HEK293 (cell line): Measurements from ENCODE around the gene RNF4.

Experiments
- CTCF ChIA-PET: fragments of 350-600 bp; formaldehyde crosslinking; extraction: SDS; loops from one replicate; lab custom pipeline; 2021; ENCODE audit warnings: antibody characterized with exemption; lab: Yijun Ruan, JAX
- POLR2A ChIA-PET: fragments of 300-600 bp; formaldehyde crosslinking; extraction: SDS; loops from one replicate; lab custom pipeline; 2020; ENCODE audit warnings: antibody characterized with exemption, inconsistent platforms; lab: Yijun Ruan, JAX
- H3K27ac ChIP-seq: fragments of 200-500 bp; sonication (Bioruptor generic); 2 replicates; pipeline ENCODE4 v1.5.1; 2014; ENCODE audit warnings: low read depth, low read length, control low read depth, inconsistent platforms; ENCODE audit errors: extremely low read depth
- H3K36me3 ChIP-seq, 2 experiments: fragments of 200-500 bp in 1 of 2; sonication (Bioruptor generic) in 1 of 2; 1 replicate in 1 of 2; 2 replicates in 1 of 2; pipeline ENCODE4 v1.5.1; 2014 to 2017; ENCODE audit warnings: inconsistent platforms in 2 of 2, low read length in 2 of 2; ENCODE audit not compliant: control insufficient read depth in 2 of 2, insufficient read depth in 1 of 2
- H3K4me1 ChIP-seq: fragments of 200-500 bp; sonication (Bioruptor generic); 2 replicates; pipeline ENCODE4 v1.5.1; 2014; ENCODE audit warnings: mild to moderate bottlenecking, low read length, inconsistent platforms; ENCODE audit not compliant: control insufficient read depth, insufficient read depth
- H3K4me3 ChIP-seq: 2 replicates; pipeline ENCODE4 v1.5.1; 2011; ENCODE audit warnings: low read depth, mild to moderate bottlenecking, control low read depth, low read length, moderate library complexity
- H3K9me3 ChIP-seq: fragments of 200-500 bp; sonication (Bioruptor generic); 2 replicates; pipeline ENCODE4 v1.5.1; 2014; ENCODE audit warnings: low read depth, low read length, inconsistent platforms; ENCODE audit not compliant: control insufficient read depth, insufficient read depth
- BCL6B ChIP-seq: fragments of 450-650 bp; formaldehyde crosslinking; IDR thresholded peaks from 2 replicates; pipeline ENCODE4 v1.5.1; 2017; ENCODE audit warnings: missing biosample characterization, missing genetic modification characterization
- HIC1 ChIP-seq: fragments of 450-650 bp; formaldehyde crosslinking; IDR thresholded peaks from 2 replicates; pipeline ENCODE4 v1.5.1; 2016; ENCODE audit warnings: missing biosample characterization, missing genetic modification characterization
- KLF7 ChIP-seq: fragments of 450-650 bp; formaldehyde crosslinking; IDR thresholded peaks from 2 replicates; pipeline ENCODE4 v1.5.1; 2016; ENCODE audit warnings: missing biosample characterization, missing genetic modification characterization, borderline replicate concordance
- MYNN ChIP-seq: fragments of 450-650 bp; formaldehyde crosslinking; IDR thresholded peaks from 2 replicates; pipeline ENCODE4 v1.5.1; 2016; ENCODE audit warnings: missing biosample characterization, missing genetic modification characterization, borderline replicate concordance
- WT1 ChIP-seq: fragments of 450-650 bp; formaldehyde crosslinking; IDR thresholded peaks from 2 replicates; pipeline ENCODE4 v1.5.1; 2016; ENCODE audit warnings: missing biosample characterization, missing genetic modification characterization
- ZBTB48 ChIP-seq: fragments of 450-650 bp; formaldehyde crosslinking; IDR thresholded peaks from 2 replicates; pipeline ENCODE4 v1.5.1; 2016; ENCODE audit warnings: missing biosample characterization, missing genetic modification characterization
- ZBTB8A ChIP-seq: fragments of 450-650 bp; formaldehyde crosslinking; IDR thresholded peaks from 2 replicates; pipeline ENCODE4 v1.5.1; 2016; ENCODE audit warnings: missing biosample characterization, missing genetic modification characterization
- ZNF10 ChIP-seq: fragments of 450-650 bp; formaldehyde crosslinking; IDR thresholded peaks from 2 replicates; pipeline ENCODE4 v1.5.1; 2017; ENCODE audit warnings: missing biosample characterization, missing genetic modification characterization
- ZNF121 ChIP-seq: fragments of 450-650 bp; formaldehyde crosslinking; IDR thresholded peaks from 2 replicates; pipeline ENCODE4 v1.5.1; 2016; ENCODE audit warnings: missing biosample characterization, missing genetic modification characterization
- ZNF155 ChIP-seq: fragments of 450-650 bp; formaldehyde crosslinking; IDR thresholded peaks from 2 replicates; pipeline ENCODE4 v1.5.1; 2016; ENCODE audit warnings: missing biosample characterization, missing genetic modification characterization
- ZNF211 ChIP-seq: fragments of 450-650 bp; formaldehyde crosslinking; IDR thresholded peaks from 2 replicates; pipeline ENCODE4 v1.5.1; 2016; ENCODE audit warnings: low read depth, missing biosample characterization, missing genetic modification characterization
- ZNF23 ChIP-seq: fragments of 450-650 bp; formaldehyde crosslinking; IDR thresholded peaks from 2 replicates; pipeline ENCODE4 v1.5.1; 2016; ENCODE audit warnings: missing biosample characterization, missing genetic modification characterization, borderline replicate concordance
- ZNF404 ChIP-seq: fragments of 450-650 bp; formaldehyde crosslinking; IDR thresholded peaks from 2 replicates; pipeline ENCODE4 v1.5.1; 2017; ENCODE audit warnings: missing biosample characterization, missing genetic modification characterization
- ZNF473 ChIP-seq: fragments of 450-650 bp; formaldehyde crosslinking; IDR thresholded peaks from 2 replicates; pipeline ENCODE4 v1.5.1; 2017; ENCODE audit warnings: missing biosample characterization, missing genetic modification characterization
- ZNF48 ChIP-seq: fragments of 450-650 bp; formaldehyde crosslinking; IDR thresholded peaks from 2 replicates; pipeline ENCODE4 v1.5.1; 2016; ENCODE audit warnings: missing biosample characterization, missing genetic modification characterization
- ZNF510 ChIP-seq: fragments of 450-650 bp; formaldehyde crosslinking; IDR thresholded peaks from 2 replicates; pipeline ENCODE4 v1.5.1; 2018; ENCODE audit warnings: mild to moderate bottlenecking, missing genetic modification characterization, missing biosample characterization; ENCODE audit not compliant: insufficient replicate concordance
- ZNF596 ChIP-seq: fragments of 450-650 bp; IDR thresholded peaks from 2 replicates; pipeline ENCODE4 v1.5.0; 2018; ENCODE audit warnings: missing biosample characterization, mild to moderate bottlenecking, missing genetic modification characterization, moderate library complexity
- ZNF610 ChIP-seq: fragments of 450-650 bp; formaldehyde crosslinking; IDR thresholded peaks from 2 replicates; pipeline ENCODE4 v1.5.1; 2016; ENCODE audit warnings: missing biosample characterization, missing genetic modification characterization, borderline replicate concordance
- ZNF747 ChIP-seq: fragments of 450-650 bp; formaldehyde crosslinking; IDR thresholded peaks from 2 replicates; pipeline ENCODE4 v1.5.1; 2016; ENCODE audit warnings: missing biosample characterization, missing genetic modification characterization
- ZSCAN16 ChIP-seq: fragments of 450-650 bp; formaldehyde crosslinking; IDR thresholded peaks from 2 replicates; pipeline ENCODE4 v1.5.1; 2016; ENCODE audit warnings: missing biosample characterization, missing genetic modification characterization
- ZSCAN30 ChIP-seq: fragments of 450-650 bp; IDR thresholded peaks from 2 replicates; pipeline ENCODE4 v1.5.1; 2018; ENCODE audit warnings: missing biosample characterization, mild to moderate bottlenecking, missing genetic modification characterization, moderate library complexity
- TF ChIP-seq, protein P1 (sequence below): sonication (generic); formaldehyde crosslinking; IDR thresholded peaks from 2 replicates; pipeline ENCODE4 v1.8.1; 2022; ENCODE audit warnings: mild to moderate bottlenecking, moderate library complexity, missing genetic modification reagents
- TF ChIP-seq, protein P2 (sequence below): fragments of 450-650 bp; formaldehyde crosslinking; IDR thresholded peaks from 2 replicates; pipeline ENCODE4 v1.5.1; 2016; ENCODE audit warnings: missing biosample characterization, missing genetic modification characterization
- TF ChIP-seq, protein P3 (sequence below): fragments of 450-650 bp; IDR thresholded peaks from 2 replicates; pipeline ENCODE4 v1.5.1; 2018; ENCODE audit warnings: missing biosample characterization, mild to moderate bottlenecking, missing genetic modification characterization

The RNF4 gene

DNA sequence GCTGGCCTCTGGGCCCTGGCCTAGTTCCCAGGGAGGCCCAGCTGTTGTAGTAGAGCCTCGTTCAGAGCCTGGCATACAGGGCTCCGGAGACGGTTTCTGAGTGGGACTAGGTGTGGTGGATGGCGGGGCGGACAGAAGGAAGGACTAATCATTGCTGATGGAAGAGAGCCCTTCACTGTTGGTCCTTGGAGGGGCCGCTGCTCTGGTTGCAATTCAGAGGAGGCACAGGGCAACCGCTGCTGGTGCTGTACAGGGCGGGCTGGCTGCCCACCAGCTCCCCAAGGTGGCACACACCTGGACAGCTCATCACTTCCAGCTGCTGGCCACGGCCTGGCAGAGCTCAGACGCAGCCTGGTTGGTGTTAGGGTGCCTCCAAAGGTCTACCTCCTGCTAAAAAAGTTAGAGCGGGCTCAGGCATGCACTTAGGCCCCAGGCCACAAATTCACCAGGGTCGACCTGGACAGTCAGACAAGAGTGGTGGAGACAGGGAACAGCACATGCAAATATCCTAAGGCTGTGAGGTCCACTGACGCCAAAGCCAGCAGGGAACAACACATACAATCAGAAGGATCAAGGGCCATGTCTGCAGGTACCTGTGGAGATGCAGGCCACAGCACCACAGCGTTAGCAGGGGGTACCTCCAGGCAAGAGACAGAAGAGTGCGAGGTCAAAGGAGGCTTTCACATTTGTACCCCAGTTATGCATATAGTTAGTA, 7.5 kb upstream of the RNF4 start:
- ChIA-PET CTCF (interaction anchor here (1.0 kb wide), 1 partner anchor 20 kb away, joined by 5 read pairs; no protein-coding TSS in a partner anchor), POLR2A (no interaction called here)
- TF ChIP-seq ZNF510 (tag by site-specific recombination) = no peak
- TF ChIP-seq KLF7 (tag by site-specific recombination) = no peak
- TF ChIP-seq, protein P1, sequence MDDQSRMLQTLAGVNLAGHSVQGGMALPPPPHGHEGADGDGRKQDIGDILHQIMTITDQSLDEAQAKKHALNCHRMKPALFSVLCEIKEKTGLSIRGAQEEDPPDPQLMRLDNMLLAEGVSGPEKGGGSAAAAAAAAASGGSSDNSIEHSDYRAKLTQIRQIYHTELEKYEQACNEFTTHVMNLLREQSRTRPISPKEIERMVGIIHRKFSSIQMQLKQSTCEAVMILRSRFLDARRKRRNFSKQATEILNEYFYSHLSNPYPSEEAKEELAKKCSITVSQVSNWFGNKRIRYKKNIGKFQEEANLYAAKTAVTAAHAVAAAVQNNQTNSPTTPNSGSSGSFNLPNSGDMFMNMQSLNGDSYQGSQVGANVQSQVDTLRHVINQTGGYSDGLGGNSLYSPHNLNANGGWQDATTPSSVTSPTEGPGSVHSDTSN (CRISPR knock-in tag) = no peak
- TF ChIP-seq MYNN (tag by site-specific recombination) = no peak
- no peak for TF ChIP-seq ZNF10 (tag by site-specific recombination)
- no peak for TF ChIP-seq ZNF404 (tag by site-specific recombination)
- no peak for TF ChIP-seq ZNF23
- TF ChIP-seq ZNF473 (tag by site-specific recombination) = no peak
- no peak for TF ChIP-seq ZNF155 (tag by site-specific recombination)
- no peak for TF ChIP-seq ZBTB48 (tag by site-specific recombination)
- TF ChIP-seq ZNF747 (tag by site-specific recombination) = no peak
- TF ChIP-seq HIC1 (tag by site-specific recombination) = no peak
- TF ChIP-seq BCL6B (tag by site-specific recombination) = no peak
- TF ChIP-seq ZSCAN16 = no peak
- no peak for TF ChIP-seq ZNF211
- TF ChIP-seq ZBTB8A = no peak
- no peak for TF ChIP-seq ZNF610
- Histone ChIP-seq H3K4me3 (no peak overlapping the region), H3K36me3 (no peaks in the 10 kb centered on the region), H3K9me3 (no peaks in the 10 kb centered on the region), H3K27ac (no peak overlapping the region), H3K4me1 (no peaks in the 10 kb centered on the region; the same call in 1 of the 2 replicates)

DNA sequence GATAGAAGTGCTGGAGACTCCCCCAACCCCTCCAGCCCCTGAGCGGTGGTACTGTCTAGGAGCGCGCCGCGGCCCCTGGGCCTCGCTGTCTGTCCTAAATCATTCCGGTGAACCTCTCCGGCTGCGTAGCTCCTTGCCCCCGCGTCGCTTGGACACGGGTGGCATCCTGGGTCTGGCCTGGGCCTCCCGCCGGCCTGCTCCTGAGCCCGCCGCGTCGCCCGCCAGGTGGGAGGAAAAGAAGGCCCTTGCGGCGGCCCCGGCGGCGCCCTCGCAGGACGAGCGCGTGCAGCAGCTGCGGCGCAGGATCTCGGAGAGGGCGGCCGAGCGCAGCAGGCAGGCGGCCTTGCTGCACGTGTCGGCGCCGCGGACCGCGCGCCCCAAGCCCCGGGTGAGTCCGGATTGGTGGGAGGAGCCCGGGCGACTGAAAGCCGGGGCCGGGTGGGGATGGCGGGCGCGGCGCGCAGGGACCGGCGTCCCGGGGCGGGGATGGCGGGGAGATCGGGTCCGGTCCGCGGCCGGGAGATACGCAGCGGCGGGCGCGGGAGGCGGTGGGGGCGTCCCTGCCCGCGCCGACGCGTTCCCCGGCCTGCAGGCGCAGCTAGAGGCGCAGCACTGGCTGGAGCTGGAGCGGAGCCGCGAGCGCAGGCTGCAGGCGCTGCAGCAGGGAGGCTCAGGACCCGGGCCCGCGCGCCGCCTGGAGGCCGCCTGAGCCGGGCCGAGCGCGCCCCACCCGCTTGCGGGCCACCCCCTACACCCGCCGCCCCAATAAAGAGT, 6.5 kb upstream of the RNF4 start:
- Histone ChIP-seq H3K27ac (peak overlapping the region; percentile 54; the same call in 1 of the 2 replicates), H3K9me3 (no peaks in the 10 kb centered on the region), H3K36me3 (no peaks in the 10 kb centered on the region), H3K4me3 (peak overlapping the region; percentile 23), H3K4me1 (no peaks in the 10 kb centered on the region; the same call in 1 of the 2 replicates)
- POLR2A ChIA-PET = interaction anchor here (0.6 kb wide), 1 partner anchor 74 kb away, joined by 3 read pairs; the partner anchor contains the start of gene FAM193A
- CTCF ChIA-PET = interaction anchor here (0.5 to 1.0 kb wide), 4 partner anchors 49 to 245 kb away, joined by 3 to 7 read pairs (median 3); no protein-coding TSS in a partner anchor
- TF ChIP-seq, protein P2, sequence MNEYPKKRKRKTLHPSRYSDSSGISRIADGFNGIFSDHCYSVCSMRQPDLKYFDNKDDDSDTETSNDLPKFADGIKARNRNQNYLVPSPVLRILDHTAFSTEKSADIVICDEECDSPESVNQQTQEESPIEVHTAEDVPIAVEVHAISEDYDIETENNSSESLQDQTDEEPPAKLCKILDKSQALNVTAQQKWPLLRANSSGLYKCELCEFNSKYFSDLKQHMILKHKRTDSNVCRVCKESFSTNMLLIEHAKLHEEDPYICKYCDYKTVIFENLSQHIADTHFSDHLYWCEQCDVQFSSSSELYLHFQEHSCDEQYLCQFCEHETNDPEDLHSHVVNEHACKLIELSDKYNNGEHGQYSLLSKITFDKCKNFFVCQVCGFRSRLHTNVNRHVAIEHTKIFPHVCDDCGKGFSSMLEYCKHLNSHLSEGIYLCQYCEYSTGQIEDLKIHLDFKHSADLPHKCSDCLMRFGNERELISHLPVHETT (tag by site-specific recombination) = no peak
- 0 out of 2 replicates have a peak, but pooled peaks have one; percentile 13 for TF ChIP-seq ZNF121 (tag by site-specific recombination)
- TF ChIP-seq WT1 (tag by site-specific recombination) = no peak
- TF ChIP-seq, protein P1 (CRISPR knock-in tag) = peak; percentile 51; the same call in 1 of the 2 replicates
- TF ChIP-seq, protein P3, sequence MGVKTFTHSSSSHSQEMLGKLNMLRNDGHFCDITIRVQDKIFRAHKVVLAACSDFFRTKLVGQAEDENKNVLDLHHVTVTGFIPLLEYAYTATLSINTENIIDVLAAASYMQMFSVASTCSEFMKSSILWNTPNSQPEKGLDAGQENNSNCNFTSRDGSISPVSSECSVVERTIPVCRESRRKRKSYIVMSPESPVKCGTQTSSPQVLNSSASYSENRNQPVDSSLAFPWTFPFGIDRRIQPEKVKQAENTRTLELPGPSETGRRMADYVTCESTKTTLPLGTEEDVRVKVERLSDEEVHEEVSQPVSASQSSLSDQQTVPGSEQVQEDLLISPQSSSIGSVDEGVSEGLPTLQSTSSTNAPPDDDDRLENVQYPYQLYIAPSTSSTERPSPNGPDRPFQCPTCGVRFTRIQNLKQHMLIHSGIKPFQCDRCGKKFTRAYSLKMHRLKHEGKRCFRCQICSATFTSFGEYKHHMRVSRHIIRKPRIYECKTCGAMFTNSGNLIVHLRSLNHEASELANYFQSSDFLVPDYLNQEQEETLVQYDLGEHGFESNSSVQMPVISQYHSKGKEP = peak; percentile 92
- TF ChIP-seq ZNF48 (tag by site-specific recombination) = no peak
- TF ChIP-seq ZNF596 (tag by site-specific recombination) = no peak
- peak; percentile 69; the same call in 1 of the 2 replicates for TF ChIP-seq ZSCAN30
